ENCODE data around the gene CIB2.

- TF ChIP-seq, protein P1, sequence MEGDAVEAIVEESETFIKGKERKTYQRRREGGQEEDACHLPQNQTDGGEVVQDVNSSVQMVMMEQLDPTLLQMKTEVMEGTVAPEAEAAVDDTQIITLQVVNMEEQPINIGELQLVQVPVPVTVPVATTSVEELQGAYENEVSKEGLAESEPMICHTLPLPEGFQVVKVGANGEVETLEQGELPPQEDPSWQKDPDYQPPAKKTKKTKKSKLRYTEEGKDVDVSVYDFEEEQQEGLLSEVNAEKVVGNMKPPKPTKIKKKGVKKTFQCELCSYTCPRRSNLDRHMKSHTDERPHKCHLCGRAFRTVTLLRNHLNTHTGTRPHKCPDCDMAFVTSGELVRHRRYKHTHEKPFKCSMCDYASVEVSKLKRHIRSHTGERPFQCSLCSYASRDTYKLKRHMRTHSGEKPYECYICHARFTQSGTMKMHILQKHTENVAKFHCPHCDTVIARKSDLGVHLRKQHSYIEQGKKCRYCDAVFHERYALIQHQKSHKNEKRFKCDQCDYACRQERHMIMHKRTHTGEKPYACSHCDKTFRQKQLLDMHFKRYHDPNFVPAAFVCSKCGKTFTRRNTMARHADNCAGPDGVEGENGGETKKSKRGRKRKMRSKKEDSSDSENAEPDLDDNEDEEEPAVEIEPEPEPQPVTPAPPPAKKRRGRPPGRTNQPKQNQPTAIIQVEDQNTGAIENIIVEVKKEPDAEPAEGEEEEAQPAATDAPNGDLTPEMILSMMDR (IDR thresholded peaks at IDR 0.05; ENCODE audit: low read depth, low read length) = no peak
- no peak for TF ChIP-seq EZH2phosphoT487 (IDR thresholded peaks at IDR 0.05; ENCODE audit: low read depth)
Observed at GRCh38 chr15:78098131-78098755, 33.0 kb downstream of the CIB2 start.
